MM.1S (cell line): ENCODE measurements around the gene ANXA6.

Experiments used
- DNase-seq: peaks from one replicate; pipeline ENCODE4 v3.0.0-alpha.2; 2015
- H2AFZ ChIP-seq: fragments of 300-600 bp; sonication (generic); 2 replicates; pipeline ENCODE4 v1.6.0; 2016; ENCODE audit warnings: antibody characterized with exemption, low read length
- H3F3A ChIP-seq: fragments of 300-600 bp; sonication (generic); 2 replicates; pipeline ENCODE4 v1.6.1; 2016; ENCODE audit warnings: mild to moderate bottlenecking, antibody characterized with exemption, low read length, moderate library complexity, mixed read lengths; ENCODE audit not compliant: insufficient read depth
- H3K27ac ChIP-seq: fragments of 300-600 bp; sonication (generic); 2 replicates; pipeline ENCODE4 v1.5.1; 2016; ENCODE audit warnings: mild to moderate bottlenecking, low read length
- H3K27me3 ChIP-seq: fragments of 300-600 bp; sonication (generic); replicated peaks from 2 replicates; pipeline ENCODE4 v1.6.0; 2016; ENCODE audit warnings: low read length; ENCODE audit not compliant: insufficient read depth
- H3K36me3 ChIP-seq: fragments of 300-600 bp; sonication (generic); replicated peaks from 2 replicates; pipeline ENCODE4 v1.6.1; 2016; ENCODE audit warnings: mild to moderate bottlenecking, low read length, mixed read lengths; ENCODE audit not compliant: insufficient read depth
- H3K4me1 ChIP-seq: fragments of 300-600 bp; sonication (generic); 2 replicates; pipeline ENCODE4 v1.6.1; 2016; ENCODE audit warnings: low read length, mixed read lengths
- H3K4me2 ChIP-seq: fragments of 300-600 bp; sonication (generic); 2 replicates; pipeline ENCODE4 v1.6.0; 2016; ENCODE audit warnings: low read depth, low read length
- H3K4me3 ChIP-seq: fragments of 300-600 bp; sonication (generic); 2 replicates; pipeline ENCODE4 v1.5.1; 2016; ENCODE audit warnings: low read length, mixed read lengths
- H3K79me2 ChIP-seq: fragments of 300-600 bp; sonication (generic); 2 replicates; pipeline ENCODE4 v1.6.1; 2016; ENCODE audit warnings: mixed run types, low read length, mixed read lengths
- H3K9ac ChIP-seq: fragments of 300-600 bp; sonication (generic); 2 replicates; pipeline ENCODE4 v1.6.1; 2016; ENCODE audit warnings: low read length, mixed read lengths
- H3K9me2 ChIP-seq: fragments of 300-600 bp; sonication (generic); replicated peaks from 2 replicates; pipeline ENCODE4 v1.6.1; 2016; ENCODE audit warnings: mild to moderate bottlenecking, low read length, mixed read lengths; ENCODE audit not compliant: insufficient read depth
- H3K9me3 ChIP-seq: fragments of 300-600 bp; sonication (generic); replicated peaks from 2 replicates; pipeline ENCODE4 v1.6.1; 2016; ENCODE audit warnings: mild to moderate bottlenecking, low read length, mixed read lengths; ENCODE audit not compliant: insufficient read depth
- H4K20me1 ChIP-seq: fragments of 300-600 bp; sonication (generic); 2 replicates; pipeline ENCODE4 v1.6.1; 2016; ENCODE audit warnings: mild to moderate bottlenecking, low read length, moderate library complexity, mixed read lengths; ENCODE audit not compliant: insufficient read depth
- EZH2 ChIP-seq: fragments of 300-600 bp; sonication (generic); optimal IDR thresholded peaks from 2 replicates; pipeline ENCODE3; 2017; ENCODE audit warnings: low read depth, mild to moderate bottlenecking, antibody characterized with exemption, low read length, mixed read lengths
- EZH2phosphoT487 ChIP-seq: fragments of 300-600 bp; sonication (generic); IDR thresholded peaks from 2 replicates; pipeline ENCODE4 v1.6.1; 2018; ENCODE audit warnings: antibody characterized with exemption, low read length
- TF ChIP-seq, protein P1 (sequence below): fragments of 300-600 bp; sonication (generic); IDR thresholded peaks from 2 replicates; pipeline ENCODE4 v1.5.1; 2016; ENCODE audit warnings: antibody characterized with exemption, low read length, mixed read lengths

Gene ANXA6

DNA sequence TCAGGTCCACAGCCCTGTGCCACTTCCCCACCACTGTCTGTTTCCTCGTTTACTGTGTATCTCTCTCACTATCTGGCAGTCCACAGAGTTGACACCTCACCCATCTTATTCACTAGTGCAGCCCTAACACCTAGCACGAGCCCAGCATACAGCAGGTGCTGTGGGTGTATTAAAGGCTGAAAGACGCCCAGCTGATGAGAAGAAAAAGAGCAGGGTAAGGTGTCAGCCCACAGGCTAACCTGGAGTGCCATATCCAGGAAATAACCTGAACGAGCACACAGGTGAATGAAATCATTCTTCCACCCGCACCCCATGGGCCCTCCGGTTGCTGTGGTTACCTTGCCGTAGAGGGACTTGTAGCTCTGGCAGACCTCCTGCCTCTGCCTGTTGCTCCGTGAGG lies 18.6 kb downstream of the ANXA6 start:
- Histone ChIP-seq H3K79me2 (peaks cover 97% of the 10 kb centered on the region), H3K4me2 (peak overlapping the region; percentile 97; the same call in 1 of the 2 replicates), H3K9me3 (no peaks in the 10 kb centered on the region), H4K20me1 (no peaks in the 10 kb centered on the region), H3K27me3 (no peaks in the 10 kb centered on the region), H3K4me3 (no peak overlapping the region), H3K4me1 (peaks cover 88% of the 10 kb centered on the region), H3F3A (peaks cover 31% of the 10 kb centered on the region), H3K9me2 (no peaks in the 10 kb centered on the region), H2AFZ (no peak overlapping the region), H3K27ac (no peak overlapping the region; the same call in 1 of the 2 replicates), H3K36me3 (peaks cover 26% of the 10 kb centered on the region), H3K9ac (no peak overlapping the region)
- no peak for TF ChIP-seq EZH2
- TF ChIP-seq, protein P1, sequence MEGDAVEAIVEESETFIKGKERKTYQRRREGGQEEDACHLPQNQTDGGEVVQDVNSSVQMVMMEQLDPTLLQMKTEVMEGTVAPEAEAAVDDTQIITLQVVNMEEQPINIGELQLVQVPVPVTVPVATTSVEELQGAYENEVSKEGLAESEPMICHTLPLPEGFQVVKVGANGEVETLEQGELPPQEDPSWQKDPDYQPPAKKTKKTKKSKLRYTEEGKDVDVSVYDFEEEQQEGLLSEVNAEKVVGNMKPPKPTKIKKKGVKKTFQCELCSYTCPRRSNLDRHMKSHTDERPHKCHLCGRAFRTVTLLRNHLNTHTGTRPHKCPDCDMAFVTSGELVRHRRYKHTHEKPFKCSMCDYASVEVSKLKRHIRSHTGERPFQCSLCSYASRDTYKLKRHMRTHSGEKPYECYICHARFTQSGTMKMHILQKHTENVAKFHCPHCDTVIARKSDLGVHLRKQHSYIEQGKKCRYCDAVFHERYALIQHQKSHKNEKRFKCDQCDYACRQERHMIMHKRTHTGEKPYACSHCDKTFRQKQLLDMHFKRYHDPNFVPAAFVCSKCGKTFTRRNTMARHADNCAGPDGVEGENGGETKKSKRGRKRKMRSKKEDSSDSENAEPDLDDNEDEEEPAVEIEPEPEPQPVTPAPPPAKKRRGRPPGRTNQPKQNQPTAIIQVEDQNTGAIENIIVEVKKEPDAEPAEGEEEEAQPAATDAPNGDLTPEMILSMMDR: no peak
- TF ChIP-seq EZH2phosphoT487: no peak
- no peak for DNase-seq

DNA sequence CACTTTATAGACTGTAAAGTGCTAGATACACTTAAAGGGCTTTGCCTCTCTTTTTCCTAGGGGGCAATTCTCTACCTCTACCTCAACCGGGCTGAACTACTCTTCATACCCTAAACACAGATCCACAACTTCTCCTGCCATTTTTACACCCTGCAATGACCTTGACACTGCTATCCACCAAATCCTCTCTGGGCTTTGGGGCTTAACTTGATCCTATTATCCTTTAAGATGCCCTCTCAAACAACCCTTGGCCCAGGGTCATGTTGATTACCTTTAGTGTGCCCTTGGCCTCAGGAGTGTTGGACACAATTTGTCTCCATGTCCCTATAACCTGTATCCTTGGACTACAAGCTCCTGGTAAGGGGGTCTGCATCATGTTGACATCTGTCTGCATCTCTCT lies 19.5 kb downstream of the ANXA6 start:
- Histone ChIP-seq H3K27ac (no peak overlapping the region), H3K27me3 (no peaks in the 10 kb centered on the region), H3K36me3 (peaks cover 29% of the 10 kb centered on the region), H3K9me3 (no peaks in the 10 kb centered on the region), H3K79me2 (peaks cover 97% of the 10 kb centered on the region), H3F3A (peaks cover 35% of the 10 kb centered on the region), H3K4me2 (no peak overlapping the region), H3K9me2 (no peaks in the 10 kb centered on the region), H2AFZ (no peak overlapping the region), H4K20me1 (no peaks in the 10 kb centered on the region), H3K9ac (no peak overlapping the region), H3K4me3 (no peak overlapping the region), H3K4me1 (peaks cover 88% of the 10 kb centered on the region)
- DNase-seq: no peak
- no peak for TF ChIP-seq EZH2phosphoT487
- TF ChIP-seq EZH2: no peak
- TF ChIP-seq, protein P1: no peak

DNA sequence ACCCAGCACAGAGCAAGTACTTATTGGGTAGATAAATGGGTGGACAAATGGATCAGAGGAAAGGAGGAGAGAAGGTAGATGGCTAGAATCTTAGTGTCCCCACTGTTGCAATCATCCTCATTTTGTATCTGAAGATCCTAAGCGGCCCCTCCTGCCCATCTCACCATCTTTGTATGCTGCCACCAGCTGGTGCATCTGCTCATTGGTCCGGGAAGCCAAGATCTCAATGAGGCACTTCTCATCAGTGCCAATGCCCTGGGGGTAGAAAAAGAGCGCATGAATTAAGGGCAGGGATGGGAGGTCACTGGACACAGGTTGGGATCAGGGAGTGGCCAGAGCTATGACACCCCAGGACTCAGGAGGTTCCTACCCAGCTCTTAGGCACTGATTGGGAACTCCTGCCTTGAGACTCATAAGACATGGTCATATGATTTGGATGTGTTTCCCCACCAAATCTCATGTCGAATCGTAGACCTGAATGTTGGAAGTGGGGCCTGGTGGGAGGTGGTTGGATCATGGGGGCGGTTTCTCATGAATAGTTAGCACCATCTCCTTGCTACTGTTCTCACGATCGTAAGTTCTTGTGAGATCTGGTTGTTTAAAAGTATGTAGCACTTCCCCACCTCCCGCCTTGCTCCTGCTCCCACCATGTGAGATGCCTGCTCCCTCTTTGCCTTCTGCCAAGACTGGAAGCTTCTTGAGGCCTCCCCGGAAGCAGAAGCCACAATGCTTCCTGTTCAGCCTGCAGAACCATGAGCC lies 20.3 kb downstream of the ANXA6 start:
- peaks cover 38% of the 10 kb centered on the region for H3K36me3 ChIP-seq
- no peak overlapping the region for H3K4me2 ChIP-seq
- no peak for TF ChIP-seq EZH2phosphoT487
- no peak for TF ChIP-seq EZH2
- no peaks in the 10 kb centered on the region for H3K9me2 ChIP-seq
- H3F3A ChIP-seq: peaks cover 29% of the 10 kb centered on the region
- H3K9ac ChIP-seq: no peak overlapping the region
- H2AFZ ChIP-seq: no peak overlapping the region
- peaks cover 97% of the 10 kb centered on the region for H3K79me2 ChIP-seq
- H3K27me3 ChIP-seq: no peaks in the 10 kb centered on the region
- H3K9me3 ChIP-seq: no peaks in the 10 kb centered on the region
- H4K20me1 ChIP-seq: no peaks in the 10 kb centered on the region
- H3K27ac ChIP-seq: no peak overlapping the region
- DNase-seq: no peak
- peaks cover 81% of the 10 kb centered on the region for H3K4me1 ChIP-seq
- H3K4me3 ChIP-seq: no peak overlapping the region

DNA sequence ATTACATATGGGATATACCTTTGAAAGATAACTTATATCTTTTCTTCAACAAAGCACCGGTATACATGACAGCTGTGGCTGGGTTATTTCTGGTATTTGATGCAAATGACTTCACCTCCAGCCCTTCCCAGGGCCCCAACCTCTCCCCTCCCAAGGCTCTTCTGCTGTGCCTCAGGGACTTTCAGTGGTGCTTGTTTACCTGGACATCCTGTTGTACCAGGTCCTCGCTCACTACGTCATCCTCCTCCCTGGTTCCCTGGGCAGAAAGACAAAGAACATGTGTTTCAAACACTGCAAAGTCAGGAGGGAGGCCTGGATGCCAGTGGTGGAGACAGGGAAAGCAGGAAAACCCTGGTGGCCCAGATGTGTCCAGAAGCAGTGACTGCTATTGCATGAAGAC lies 23.4 kb downstream of the ANXA6 start:
- Histone ChIP-seq H2AFZ (no peak overlapping the region), H3K4me3 (no peak overlapping the region), H4K20me1 (no peaks in the 10 kb centered on the region), H3K27me3 (no peaks in the 10 kb centered on the region), H3K4me2 (peak overlapping the region; percentile 54), H3K79me2 (peaks cover 88% of the 10 kb centered on the region), H3K9me2 (no peaks in the 10 kb centered on the region), H3K27ac (peak overlapping the region; percentile 83), H3K4me1 (peaks cover 61% of the 10 kb centered on the region), H3K9me3 (no peaks in the 10 kb centered on the region), H3F3A (peaks cover 23% of the 10 kb centered on the region), H3K36me3 (peaks cover 46% of the 10 kb centered on the region), H3K9ac (peak overlapping the region; percentile 34)
- TF ChIP-seq, protein P1: no peak
- TF ChIP-seq EZH2phosphoT487: no peak
- no peak for TF ChIP-seq EZH2
- peak; percentile 83 for DNase-seq
